ENCODE measurements around the gene SERPINA12. TPM values are rescaled to one million over a fixed set of nuclear protein-coding genes. Genes with fewer than 3 reads are reported as not detected.

The SERPINA12 gene
- total RNA-seq, 1 donor from 2014 or later: not detected

DNA sequence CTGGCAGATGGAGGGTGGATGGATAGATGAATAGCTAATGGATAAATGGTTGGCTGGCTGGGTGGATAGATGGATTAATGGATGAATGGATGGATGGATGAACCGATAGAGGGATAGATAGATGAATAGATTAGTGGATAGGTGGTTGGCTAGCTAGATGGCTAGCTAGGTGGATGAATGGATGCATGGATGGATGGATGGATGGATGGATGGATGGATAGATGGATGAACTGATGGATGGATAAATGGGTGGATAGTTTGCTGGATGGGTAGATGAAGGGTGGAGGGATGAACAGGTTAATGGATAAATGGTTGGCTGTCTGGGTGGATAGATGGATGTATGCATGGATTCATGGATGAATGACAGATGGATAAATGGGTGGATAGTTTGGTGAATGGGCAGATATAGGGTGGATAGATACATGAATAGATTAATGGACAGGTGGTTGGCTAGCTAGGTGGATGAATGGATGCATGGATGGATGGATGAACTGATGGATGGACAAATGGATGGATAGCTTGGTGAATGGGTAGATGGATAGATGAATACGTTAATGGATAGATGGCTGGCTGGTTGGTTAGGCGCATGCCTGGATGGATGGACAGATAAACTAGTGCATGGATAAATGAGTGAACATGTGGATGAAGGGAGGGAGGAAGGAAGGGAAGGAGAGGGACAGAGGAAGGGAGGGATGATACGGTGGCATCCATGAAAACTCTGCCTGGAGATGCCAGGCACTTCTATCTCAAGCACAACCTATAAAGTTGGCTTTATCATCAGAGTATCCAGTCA, 41.3 kb downstream of the SERPINA12 start:
- intact Hi-C loops (cut with DNase I): no loop called here
- H3K4me3 ChIP-seq: no peak overlapping the region
- no peaks in the 10 kb centered on the region for H3K36me3 ChIP-seq
- peaks cover 4% of the 10 kb centered on the region for H3K27me3 ChIP-seq (ENCODE audit: low read depth)
- ATAC-seq: no peak
- no peak overlapping the region for H3K27ac ChIP-seq
- no peaks in the 10 kb centered on the region for H3K9me3 ChIP-seq
- DNase-seq: no peak
- H3K4me1 ChIP-seq: no peaks in the 10 kb centered on the region
- TF ChIP-seq, protein P1, sequence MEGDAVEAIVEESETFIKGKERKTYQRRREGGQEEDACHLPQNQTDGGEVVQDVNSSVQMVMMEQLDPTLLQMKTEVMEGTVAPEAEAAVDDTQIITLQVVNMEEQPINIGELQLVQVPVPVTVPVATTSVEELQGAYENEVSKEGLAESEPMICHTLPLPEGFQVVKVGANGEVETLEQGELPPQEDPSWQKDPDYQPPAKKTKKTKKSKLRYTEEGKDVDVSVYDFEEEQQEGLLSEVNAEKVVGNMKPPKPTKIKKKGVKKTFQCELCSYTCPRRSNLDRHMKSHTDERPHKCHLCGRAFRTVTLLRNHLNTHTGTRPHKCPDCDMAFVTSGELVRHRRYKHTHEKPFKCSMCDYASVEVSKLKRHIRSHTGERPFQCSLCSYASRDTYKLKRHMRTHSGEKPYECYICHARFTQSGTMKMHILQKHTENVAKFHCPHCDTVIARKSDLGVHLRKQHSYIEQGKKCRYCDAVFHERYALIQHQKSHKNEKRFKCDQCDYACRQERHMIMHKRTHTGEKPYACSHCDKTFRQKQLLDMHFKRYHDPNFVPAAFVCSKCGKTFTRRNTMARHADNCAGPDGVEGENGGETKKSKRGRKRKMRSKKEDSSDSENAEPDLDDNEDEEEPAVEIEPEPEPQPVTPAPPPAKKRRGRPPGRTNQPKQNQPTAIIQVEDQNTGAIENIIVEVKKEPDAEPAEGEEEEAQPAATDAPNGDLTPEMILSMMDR (IDR thresholded peaks at IDR 0.05): no peak

DNA sequence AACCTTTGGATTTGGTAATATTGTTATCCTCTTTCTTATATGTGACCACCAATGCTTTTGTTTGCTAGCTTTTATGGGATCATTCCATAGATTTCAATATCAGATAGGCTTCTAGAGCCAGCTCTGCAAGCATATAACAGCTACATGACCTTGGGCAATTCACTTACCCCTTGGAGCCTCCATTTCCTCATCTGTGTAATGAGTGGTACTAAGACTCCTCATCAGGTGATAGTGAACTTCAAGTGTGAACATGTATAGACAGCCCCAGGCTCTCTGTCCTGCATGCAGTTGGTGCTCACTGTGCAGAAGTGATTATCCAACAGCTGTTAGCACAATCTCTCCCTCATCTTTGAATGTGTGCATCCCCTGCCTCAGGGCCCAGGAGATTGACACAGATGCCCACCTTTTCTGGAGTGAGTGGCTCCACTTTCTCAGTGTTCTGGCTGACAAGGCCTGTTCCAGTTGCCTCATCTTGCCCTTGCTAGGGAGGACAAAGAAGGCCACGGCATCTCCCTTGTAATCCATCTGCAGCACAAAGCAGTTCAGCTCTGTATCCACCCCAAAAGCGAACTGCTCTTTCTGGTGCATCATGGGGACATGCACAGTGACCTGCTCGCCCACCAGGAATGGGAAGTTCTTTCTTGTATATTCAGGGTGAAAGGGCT, 42.4 kb downstream of the SERPINA12 start:
- H3K36me3 ChIP-seq: no peaks in the 10 kb centered on the region
- TF ChIP-seq, protein P1 (IDR thresholded peaks at IDR 0.05): no peak
- no peak overlapping the region for H3K27ac ChIP-seq
- no peaks in the 10 kb centered on the region for H3K9me3 ChIP-seq
- no peaks in the 10 kb centered on the region for H3K4me1 ChIP-seq
- no peak for ATAC-seq
- H3K27me3 ChIP-seq (ENCODE audit: low read depth): no peaks in the 10 kb centered on the region
- DNase-seq: no peak
- no peak overlapping the region for H3K4me3 ChIP-seq
- intact Hi-C loops (cut with DNase I): no loop called here

DNA sequence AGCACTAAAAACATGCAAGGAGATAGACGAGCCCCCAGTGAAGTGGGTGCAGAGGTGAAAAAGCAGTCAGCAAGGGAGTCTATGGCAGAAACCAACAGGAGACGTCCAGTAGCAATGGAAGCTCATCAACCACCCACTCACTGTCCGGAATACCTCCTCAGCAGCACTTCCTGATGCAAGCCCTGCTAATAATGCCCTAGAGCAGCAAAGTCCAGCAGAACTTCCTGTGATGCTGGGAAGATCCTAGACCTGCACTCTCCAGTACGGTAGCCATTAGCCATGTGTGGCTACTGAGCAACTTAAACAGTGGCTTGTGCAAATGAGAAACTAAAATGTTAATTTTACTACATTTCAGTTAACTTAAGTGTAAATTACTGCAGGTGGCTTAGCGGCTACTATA, 44.2 kb downstream of the SERPINA12 start:
- TF ChIP-seq, protein P1 (IDR thresholded peaks at IDR 0.05): no peak
- DNase-seq (no peak), ATAC-seq (no peak)
- H3K36me3 ChIP-seq: no peaks in the 10 kb centered on the region
- no peak overlapping the region for H3K27ac ChIP-seq
- H3K9me3 ChIP-seq: no peaks in the 10 kb centered on the region
- intact Hi-C loops (cut with DNase I): no loop called here
- H3K4me1 ChIP-seq: no peaks in the 10 kb centered on the region
- H3K4me3 ChIP-seq: no peak overlapping the region
- H3K27me3 ChIP-seq (ENCODE audit: low read depth): peaks cover 4% of the 10 kb centered on the region

DNA sequence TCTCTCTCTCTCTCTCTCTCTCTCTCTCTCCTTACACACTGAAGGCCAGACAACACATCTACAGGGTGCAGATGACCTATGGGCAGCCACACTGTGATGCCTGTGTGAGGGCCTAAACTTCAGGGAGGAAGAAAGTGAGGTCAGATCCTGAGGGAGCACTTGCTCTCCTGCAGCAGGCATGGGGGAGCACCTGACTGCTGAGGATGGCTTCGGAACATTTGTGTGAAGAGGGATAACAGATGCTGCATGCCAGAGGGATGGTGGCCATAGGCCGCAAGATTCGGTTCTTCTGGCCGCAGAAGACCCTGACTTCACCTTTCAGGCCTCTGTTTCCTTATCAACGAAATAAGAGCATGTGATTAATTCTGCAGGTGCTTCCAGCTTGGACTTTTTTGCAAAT, 45.0 kb downstream of the SERPINA12 start:
- ATAC-seq (no peak), DNase-seq (no peak)
- TF ChIP-seq, protein P1 (IDR thresholded peaks at IDR 0.05): no peak
- Histone ChIP-seq H3K36me3 (no peaks in the 10 kb centered on the region), H3K4me3 (no peak overlapping the region), H3K27me3 (ENCODE audit: low read depth) (peaks cover 5% of the 10 kb centered on the region), H3K4me1 (no peaks in the 10 kb centered on the region), H3K27ac (no peak overlapping the region), H3K9me3 (no peaks in the 10 kb centered on the region)
- intact Hi-C loops (cut with DNase I): no loop called here

DNA sequence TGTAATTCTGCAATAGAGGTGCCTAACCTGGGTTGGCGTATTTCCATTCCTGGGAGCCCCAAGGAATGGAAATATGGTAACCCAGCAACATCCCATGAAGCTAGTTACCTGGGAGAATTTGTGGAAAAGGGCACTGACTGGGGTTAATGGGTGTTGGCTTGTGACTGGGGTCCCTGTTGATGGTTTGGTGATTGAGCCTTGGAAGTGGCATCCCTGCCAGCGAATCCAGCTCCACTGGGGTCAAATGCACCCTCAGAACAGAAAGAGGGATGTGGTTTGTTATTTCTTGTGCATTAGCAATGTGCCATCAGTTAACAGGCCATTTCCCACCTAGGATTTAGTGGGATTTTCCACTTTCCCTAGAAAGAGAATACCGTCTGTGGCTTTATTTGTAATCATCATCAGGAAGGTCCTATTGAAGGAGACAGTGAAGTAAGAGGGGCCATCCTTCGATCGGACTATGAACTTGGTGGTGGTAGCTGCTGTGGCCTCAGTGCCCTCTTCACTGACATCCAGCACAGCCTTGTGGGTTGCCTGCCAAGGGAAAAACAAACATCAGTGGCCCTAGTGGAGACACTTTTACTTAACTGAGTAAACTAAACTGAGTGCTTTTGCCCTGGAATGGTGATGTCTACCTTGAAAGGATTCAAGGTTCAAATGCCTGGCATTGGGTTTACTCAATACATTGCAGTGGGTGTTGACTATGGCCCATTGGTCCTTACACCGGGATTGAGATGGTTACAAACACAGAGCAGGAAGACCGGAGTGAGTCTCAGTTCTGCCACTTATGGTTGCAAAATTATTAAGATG, 46.3 kb downstream of the SERPINA12 start:
- Histone ChIP-seq H3K36me3 (no peaks in the 10 kb centered on the region), H3K9me3 (no peaks in the 10 kb centered on the region), H3K27ac (no peak overlapping the region), H3K4me1 (no peaks in the 10 kb centered on the region), H3K27me3 (ENCODE audit: low read depth) (peaks cover 5% of the 10 kb centered on the region), H3K4me3 (no peak overlapping the region)
- TF ChIP-seq, protein P1 (IDR thresholded peaks at IDR 0.05): no peak
- no peak for DNase-seq
- no peak for ATAC-seq
- intact Hi-C loops (cut with DNase I): no loop called here
